ENCODE data around the gene TRH. TPM values are rescaled to one million over a fixed set of nuclear protein-coding genes. Genes with fewer than 3 reads are reported as not detected.
"Not testable (repeated sequence)": the region's sequence is repeated elsewhere in the genome, so short reads cannot be mapped to it uniquely, and the experiment has no call there.

Gene TRH
- polyA plus RNA-seq, 1 donor from 2014 or later: 2.6 TPM

GRCh38 chr3:130014526-130014925, 40.0 kb downstream of the TRH start:
- no peak overlapping the region for H3K4me3 ChIP-seq (ENCODE audit: low read length)
- no peak overlapping the region for H3K27ac ChIP-seq (ENCODE audit: low read length)
- TF ChIP-seq POLR2AphosphoS5 (IDR thresholded peaks at IDR 0.05) (no peak), REST (IDR thresholded peaks at IDR 0.05; ENCODE audit: borderline replicate concordance) (no peak), MXI1 (conservative IDR thresholded peaks at IDR 0.05; ENCODE audit: poor library complexity, severe bottlenecking) (no peak), TAF1 (IDR thresholded peaks at IDR 0.05; ENCODE audit: low read depth) (no peak), EZH2 (IDR thresholded peaks at IDR 0.05; ENCODE audit: borderline replicate concordance, insufficient read depth, low read length, poor library complexity, severe bottlenecking) (no peak), RAD21 (conservative IDR thresholded peaks at IDR 0.05) (no peak), SMC3 (conservative IDR thresholded peaks at IDR 0.05; ENCODE audit: poor library complexity) (no peak), EP300 (conservative IDR thresholded peaks at IDR 0.05; ENCODE audit: poor library complexity, severe bottlenecking) (no peak)
- TF ChIP-seq, protein P1, sequence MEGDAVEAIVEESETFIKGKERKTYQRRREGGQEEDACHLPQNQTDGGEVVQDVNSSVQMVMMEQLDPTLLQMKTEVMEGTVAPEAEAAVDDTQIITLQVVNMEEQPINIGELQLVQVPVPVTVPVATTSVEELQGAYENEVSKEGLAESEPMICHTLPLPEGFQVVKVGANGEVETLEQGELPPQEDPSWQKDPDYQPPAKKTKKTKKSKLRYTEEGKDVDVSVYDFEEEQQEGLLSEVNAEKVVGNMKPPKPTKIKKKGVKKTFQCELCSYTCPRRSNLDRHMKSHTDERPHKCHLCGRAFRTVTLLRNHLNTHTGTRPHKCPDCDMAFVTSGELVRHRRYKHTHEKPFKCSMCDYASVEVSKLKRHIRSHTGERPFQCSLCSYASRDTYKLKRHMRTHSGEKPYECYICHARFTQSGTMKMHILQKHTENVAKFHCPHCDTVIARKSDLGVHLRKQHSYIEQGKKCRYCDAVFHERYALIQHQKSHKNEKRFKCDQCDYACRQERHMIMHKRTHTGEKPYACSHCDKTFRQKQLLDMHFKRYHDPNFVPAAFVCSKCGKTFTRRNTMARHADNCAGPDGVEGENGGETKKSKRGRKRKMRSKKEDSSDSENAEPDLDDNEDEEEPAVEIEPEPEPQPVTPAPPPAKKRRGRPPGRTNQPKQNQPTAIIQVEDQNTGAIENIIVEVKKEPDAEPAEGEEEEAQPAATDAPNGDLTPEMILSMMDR (IDR thresholded peaks at IDR 0.05; ENCODE audit: poor library complexity, severe bottlenecking): no peak

GRCh38 chr3:130017661-130018060, 43.1 kb downstream of the TRH start:
- H3F3A ChIP-seq (ENCODE audit: insufficient read depth, low read length, poor library complexity, severe bottlenecking); H3K4me2 ChIP-seq (ENCODE audit: low read length); H4K20me1 ChIP-seq (ENCODE audit: insufficient read depth); H3K9me2 ChIP-seq (ENCODE audit: insufficient read depth, low read length); H3K27me3 ChIP-seq (ENCODE audit: insufficient read depth, low read depth, low read length); H2AFZ ChIP-seq (ENCODE audit: low read depth, low read length); H3K9me3 ChIP-seq (ENCODE audit: low read length); H3K9ac ChIP-seq (ENCODE audit: low read length); H3K79me2 ChIP-seq (replicated peaks; ENCODE audit: insufficient read depth, low read length); H3K36me3 ChIP-seq (ENCODE audit: insufficient read depth, low read length); H3K4me3 ChIP-seq (ENCODE audit: low read length); H3K27ac ChIP-seq (ENCODE audit: low read length): not testable (repeated sequence)

More at GRCh38 chr3:130014526-130014925, 40.0 kb downstream of the TRH start:
- Histone ChIP-seq H3K9me3 (ENCODE audit: low read length) (no peaks in the 10 kb centered on the region), H3K4me2 (ENCODE audit: low read length) (no peak overlapping the region), H3K9ac (ENCODE audit: low read length) (no peak overlapping the region), H3K27me3 (ENCODE audit: insufficient read depth, low read depth, low read length) (no peaks in the 10 kb centered on the region), H3K79me2 (replicated peaks; ENCODE audit: insufficient read depth, low read length) (no peaks in the 10 kb centered on the region), H3F3A (ENCODE audit: insufficient read depth, low read length, poor library complexity, severe bottlenecking) (no peaks in the 10 kb centered on the region), H3K36me3 (ENCODE audit: insufficient read depth, low read length) (no peaks in the 10 kb centered on the region), H2AFZ (ENCODE audit: low read depth, low read length) (no peak overlapping the region), H4K20me1 (ENCODE audit: insufficient read depth) (no peaks in the 10 kb centered on the region), H3K9me2 (ENCODE audit: insufficient read depth, low read length) (no peaks in the 10 kb centered on the region)

- H3F3A ChIP-seq (ENCODE audit: insufficient read depth, low read length, poor library complexity, severe bottlenecking); H2AFZ ChIP-seq (ENCODE audit: low read depth, low read length); H3K9me2 ChIP-seq (ENCODE audit: insufficient read depth, low read length); H3K27ac ChIP-seq (ENCODE audit: low read length); H3K4me2 ChIP-seq (ENCODE audit: low read length); H3K79me2 ChIP-seq (replicated peaks; ENCODE audit: insufficient read depth, low read length); H3K4me3 ChIP-seq (ENCODE audit: low read length); H3K9me3 ChIP-seq (ENCODE audit: low read length); H3K36me3 ChIP-seq (ENCODE audit: insufficient read depth, low read length); H4K20me1 ChIP-seq (ENCODE audit: insufficient read depth); H3K9ac ChIP-seq (ENCODE audit: low read length); H3K27me3 ChIP-seq (ENCODE audit: insufficient read depth, low read depth, low read length): not testable (repeated sequence)
Measured at GRCh38 chr3:130026146-130026829, 51.8 kb downstream of the TRH start.

GRCh38 chr3:130027437-130027836, 52.9 kb downstream of the TRH start:
- not testable (repeated sequence) for H3K36me3 ChIP-seq (ENCODE audit: insufficient read depth, low read length); H3K79me2 ChIP-seq (replicated peaks; ENCODE audit: insufficient read depth, low read length); H3K9me3 ChIP-seq (ENCODE audit: low read length); H3K4me3 ChIP-seq (ENCODE audit: low read length); H3F3A ChIP-seq (ENCODE audit: insufficient read depth, low read length, poor library complexity, severe bottlenecking); H3K4me2 ChIP-seq (ENCODE audit: low read length); H2AFZ ChIP-seq (ENCODE audit: low read depth, low read length); H3K27me3 ChIP-seq (ENCODE audit: insufficient read depth, low read depth, low read length); H3K9ac ChIP-seq (ENCODE audit: low read length); H3K27ac ChIP-seq (ENCODE audit: low read length); H4K20me1 ChIP-seq (ENCODE audit: insufficient read depth); H3K9me2 ChIP-seq (ENCODE audit: insufficient read depth, low read length)
